ENCODE measurements around the gene AJAP1. TPM values are rescaled to one million over a fixed set of nuclear protein-coding genes. Genes with fewer than 3 reads are reported as not detected.

AJAP1 gene
- total and polyA plus RNA-seq, 2 of the 8 experiments (the other 6 are each of a cell fraction or from before 2014, with no cell fraction given), result 1.9 to 6.2 TPM

DNA sequence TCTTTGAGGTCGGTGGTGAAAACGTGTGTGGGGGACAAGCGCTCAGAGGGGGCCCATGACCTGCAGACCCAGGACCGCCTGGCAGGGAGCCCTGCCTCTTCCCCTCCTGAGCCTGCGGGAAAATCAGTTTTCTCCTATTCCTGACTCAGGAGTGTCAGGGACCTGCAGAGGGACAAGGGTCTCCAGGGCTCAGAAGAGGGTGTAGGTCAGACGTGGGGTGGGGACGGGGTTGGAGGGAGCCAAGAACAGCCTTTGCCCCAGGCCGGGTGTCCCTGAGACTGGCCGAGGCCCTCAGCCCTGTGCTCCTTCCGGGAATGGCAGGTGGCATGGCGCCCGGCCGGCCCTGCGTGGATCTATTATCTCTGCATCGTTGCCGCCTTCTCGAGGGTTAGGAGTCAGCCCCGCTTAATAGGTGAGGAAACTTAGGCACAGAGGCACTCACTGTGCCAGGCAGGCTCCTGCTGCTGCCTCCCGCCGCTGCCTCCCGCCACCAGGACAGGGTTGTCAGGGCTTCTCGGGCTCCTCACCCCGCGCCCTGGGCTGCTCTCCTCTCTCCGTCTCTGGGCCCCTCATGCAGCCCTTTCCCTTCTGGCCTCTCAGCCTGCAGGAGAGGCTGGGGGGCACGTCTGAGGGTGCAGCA lies 37.5 kb downstream of the AJAP1 start (continued):
- TF ChIP-seq, protein P1, sequence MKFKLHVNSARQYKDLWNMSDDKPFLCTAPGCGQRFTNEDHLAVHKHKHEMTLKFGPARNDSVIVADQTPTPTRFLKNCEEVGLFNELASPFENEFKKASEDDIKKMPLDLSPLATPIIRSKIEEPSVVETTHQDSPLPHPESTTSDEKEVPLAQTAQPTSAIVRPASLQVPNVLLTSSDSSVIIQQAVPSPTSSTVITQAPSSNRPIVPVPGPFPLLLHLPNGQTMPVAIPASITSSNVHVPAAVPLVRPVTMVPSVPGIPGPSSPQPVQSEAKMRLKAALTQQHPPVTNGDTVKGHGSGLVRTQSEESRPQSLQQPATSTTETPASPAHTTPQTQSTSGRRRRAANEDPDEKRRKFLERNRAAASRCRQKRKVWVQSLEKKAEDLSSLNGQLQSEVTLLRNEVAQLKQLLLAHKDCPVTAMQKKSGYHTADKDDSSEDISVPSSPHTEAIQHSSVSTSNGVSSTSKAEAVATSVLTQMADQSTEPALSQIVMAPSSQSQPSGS (IDR thresholded peaks at IDR 0.05; ENCODE audit: low read length), result no peak
- TF ChIP-seq, protein P2, sequence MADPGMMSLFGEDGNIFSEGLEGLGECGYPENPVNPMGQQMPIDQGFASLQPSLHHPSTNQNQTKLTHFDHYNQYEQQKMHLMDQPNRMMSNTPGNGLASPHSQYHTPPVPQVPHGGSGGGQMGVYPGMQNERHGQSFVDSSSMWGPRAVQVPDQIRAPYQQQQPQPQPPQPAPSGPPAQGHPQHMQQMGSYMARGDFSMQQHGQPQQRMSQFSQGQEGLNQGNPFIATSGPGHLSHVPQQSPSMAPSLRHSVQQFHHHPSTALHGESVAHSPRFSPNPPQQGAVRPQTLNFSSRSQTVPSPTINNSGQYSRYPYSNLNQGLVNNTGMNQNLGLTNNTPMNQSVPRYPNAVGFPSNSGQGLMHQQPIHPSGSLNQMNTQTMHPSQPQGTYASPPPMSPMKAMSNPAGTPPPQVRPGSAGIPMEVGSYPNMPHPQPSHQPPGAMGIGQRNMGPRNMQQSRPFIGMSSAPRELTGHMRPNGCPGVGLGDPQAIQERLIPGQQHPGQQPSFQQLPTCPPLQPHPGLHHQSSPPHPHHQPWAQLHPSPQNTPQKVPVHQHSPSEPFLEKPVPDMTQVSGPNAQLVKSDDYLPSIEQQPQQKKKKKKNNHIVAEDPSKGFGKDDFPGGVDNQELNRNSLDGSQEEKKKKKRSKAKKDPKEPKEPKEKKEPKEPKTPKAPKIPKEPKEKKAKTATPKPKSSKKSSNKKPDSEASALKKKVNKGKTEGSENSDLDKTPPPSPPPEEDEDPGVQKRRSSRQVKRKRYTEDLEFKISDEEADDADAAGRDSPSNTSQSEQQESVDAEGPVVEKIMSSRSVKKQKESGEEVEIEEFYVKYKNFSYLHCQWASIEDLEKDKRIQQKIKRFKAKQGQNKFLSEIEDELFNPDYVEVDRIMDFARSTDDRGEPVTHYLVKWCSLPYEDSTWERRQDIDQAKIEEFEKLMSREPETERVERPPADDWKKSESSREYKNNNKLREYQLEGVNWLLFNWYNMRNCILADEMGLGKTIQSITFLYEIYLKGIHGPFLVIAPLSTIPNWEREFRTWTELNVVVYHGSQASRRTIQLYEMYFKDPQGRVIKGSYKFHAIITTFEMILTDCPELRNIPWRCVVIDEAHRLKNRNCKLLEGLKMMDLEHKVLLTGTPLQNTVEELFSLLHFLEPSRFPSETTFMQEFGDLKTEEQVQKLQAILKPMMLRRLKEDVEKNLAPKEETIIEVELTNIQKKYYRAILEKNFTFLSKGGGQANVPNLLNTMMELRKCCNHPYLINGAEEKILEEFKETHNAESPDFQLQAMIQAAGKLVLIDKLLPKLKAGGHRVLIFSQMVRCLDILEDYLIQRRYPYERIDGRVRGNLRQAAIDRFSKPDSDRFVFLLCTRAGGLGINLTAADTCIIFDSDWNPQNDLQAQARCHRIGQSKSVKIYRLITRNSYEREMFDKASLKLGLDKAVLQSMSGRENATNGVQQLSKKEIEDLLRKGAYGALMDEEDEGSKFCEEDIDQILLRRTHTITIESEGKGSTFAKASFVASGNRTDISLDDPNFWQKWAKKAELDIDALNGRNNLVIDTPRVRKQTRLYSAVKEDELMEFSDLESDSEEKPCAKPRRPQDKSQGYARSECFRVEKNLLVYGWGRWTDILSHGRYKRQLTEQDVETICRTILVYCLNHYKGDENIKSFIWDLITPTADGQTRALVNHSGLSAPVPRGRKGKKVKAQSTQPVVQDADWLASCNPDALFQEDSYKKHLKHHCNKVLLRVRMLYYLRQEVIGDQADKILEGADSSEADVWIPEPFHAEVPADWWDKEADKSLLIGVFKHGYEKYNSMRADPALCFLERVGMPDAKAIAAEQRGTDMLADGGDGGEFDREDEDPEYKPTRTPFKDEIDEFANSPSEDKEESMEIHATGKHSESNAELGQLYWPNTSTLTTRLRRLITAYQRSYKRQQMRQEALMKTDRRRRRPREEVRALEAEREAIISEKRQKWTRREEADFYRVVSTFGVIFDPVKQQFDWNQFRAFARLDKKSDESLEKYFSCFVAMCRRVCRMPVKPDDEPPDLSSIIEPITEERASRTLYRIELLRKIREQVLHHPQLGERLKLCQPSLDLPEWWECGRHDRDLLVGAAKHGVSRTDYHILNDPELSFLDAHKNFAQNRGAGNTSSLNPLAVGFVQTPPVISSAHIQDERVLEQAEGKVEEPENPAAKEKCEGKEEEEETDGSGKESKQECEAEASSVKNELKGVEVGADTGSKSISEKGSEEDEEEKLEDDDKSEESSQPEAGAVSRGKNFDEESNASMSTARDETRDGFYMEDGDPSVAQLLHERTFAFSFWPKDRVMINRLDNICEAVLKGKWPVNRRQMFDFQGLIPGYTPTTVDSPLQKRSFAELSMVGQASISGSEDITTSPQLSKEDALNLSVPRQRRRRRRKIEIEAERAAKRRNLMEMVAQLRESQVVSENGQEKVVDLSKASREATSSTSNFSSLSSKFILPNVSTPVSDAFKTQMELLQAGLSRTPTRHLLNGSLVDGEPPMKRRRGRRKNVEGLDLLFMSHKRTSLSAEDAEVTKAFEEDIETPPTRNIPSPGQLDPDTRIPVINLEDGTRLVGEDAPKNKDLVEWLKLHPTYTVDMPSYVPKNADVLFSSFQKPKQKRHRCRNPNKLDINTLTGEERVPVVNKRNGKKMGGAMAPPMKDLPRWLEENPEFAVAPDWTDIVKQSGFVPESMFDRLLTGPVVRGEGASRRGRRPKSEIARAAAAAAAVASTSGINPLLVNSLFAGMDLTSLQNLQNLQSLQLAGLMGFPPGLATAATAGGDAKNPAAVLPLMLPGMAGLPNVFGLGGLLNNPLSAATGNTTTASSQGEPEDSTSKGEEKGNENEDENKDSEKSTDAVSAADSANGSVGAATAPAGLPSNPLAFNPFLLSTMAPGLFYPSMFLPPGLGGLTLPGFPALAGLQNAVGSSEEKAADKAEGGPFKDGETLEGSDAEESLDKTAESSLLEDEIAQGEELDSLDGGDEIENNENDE (IDR thresholded peaks at IDR 0.05; ENCODE audit: insufficient replicate concordance, low read length), result no peak
- no peak for TF ChIP-seq MAFK (IDR thresholded peaks at IDR 0.05; ENCODE audit: low read depth, low read length)
- TF ChIP-seq CHD2 (IDR thresholded peaks at IDR 0.05; ENCODE audit: low read length), result no peak
- TF ChIP-seq SUZ12 (IDR thresholded peaks at IDR 0.05; ENCODE audit: low read length), result no peak
- TF ChIP-seq, protein P3, sequence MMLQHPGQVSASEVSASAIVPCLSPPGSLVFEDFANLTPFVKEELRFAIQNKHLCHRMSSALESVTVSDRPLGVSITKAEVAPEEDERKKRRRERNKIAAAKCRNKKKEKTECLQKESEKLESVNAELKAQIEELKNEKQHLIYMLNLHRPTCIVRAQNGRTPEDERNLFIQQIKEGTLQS (IDR thresholded peaks at IDR 0.05; ENCODE audit: insufficient read depth, low read depth, low read length), result no peak

All from H1 (cell line).